KMS-11 (cell line): ENCODE results near the gene ARHGAP19.

Experiments used
- H2AFZ ChIP-seq: fragments of 200-600 bp; sonication (generic); 2 replicates; pipeline ENCODE4 v1.6.1; 2016; ENCODE audit warnings: antibody characterized with exemption, mixed run types, low read depth
- H3K27ac ChIP-seq: fragments of 200-600 bp; sonication (generic); 2 replicates; pipeline ENCODE4 v1.6.1; 2016; ENCODE audit warnings: mild to moderate bottlenecking, mixed run types
- H3K27me3 ChIP-seq: fragments of 200-600 bp; sonication (generic); 2 replicates; pipeline ENCODE4 v1.6.1; 2017; ENCODE audit warnings: mild to moderate bottlenecking, low read depth, mixed run types, moderate library complexity; ENCODE audit not compliant: insufficient read depth
- H3K36me3 ChIP-seq: fragments of 200-600 bp; sonication (generic); 2 replicates; pipeline ENCODE4 v1.6.1; 2017; ENCODE audit warnings: mild to moderate bottlenecking, mixed run types; ENCODE audit not compliant: insufficient read depth
- H3K4me1 ChIP-seq: fragments of 200-600 bp; sonication (generic); 2 replicates; pipeline ENCODE4 v1.6.1; 2016; ENCODE audit warnings: mild to moderate bottlenecking, low read depth, mixed run types; ENCODE audit not compliant: poor library complexity, severe bottlenecking
- H3K4me2 ChIP-seq: fragments of 200-600 bp; sonication (generic); 2 replicates; pipeline ENCODE4 v1.7.0; 2016; ENCODE audit warnings: mild to moderate bottlenecking, mixed run types
- H3K4me3 ChIP-seq: fragments of 200-600 bp; sonication (generic); IDR thresholded peaks from 2 replicates; pipeline ENCODE4 v1.6.1; 2017; ENCODE audit warnings: low read depth, low read length, mixed read lengths; ENCODE audit not compliant: insufficient read depth
- H3K79me2 ChIP-seq: fragments of 200-600 bp; sonication (generic); 2 replicates; pipeline ENCODE4 v1.6.1; 2016; ENCODE audit warnings: low read depth, mixed run types; ENCODE audit not compliant: insufficient read depth
- H3K9ac ChIP-seq: fragments of 200-600 bp; sonication (generic); 2 replicates; pipeline ENCODE4 v1.6.1; 2016; ENCODE audit warnings: mild to moderate bottlenecking, mixed run types
- H4K20me1 ChIP-seq: fragments of 200-600 bp; sonication (generic); 2 replicates; pipeline ENCODE4 v1.6.1; 2016; ENCODE audit warnings: mild to moderate bottlenecking, mixed run types; ENCODE audit not compliant: insufficient read depth
- TF ChIP-seq, protein P1 (sequence below): fragments of 200-600 bp; sonication (generic); conservative IDR thresholded peaks from 2 replicates; pipeline ENCODE4 v1.6.1; 2017; ENCODE audit warnings: low read depth, mild to moderate bottlenecking, antibody characterized with exemption, low read length, moderate library complexity, mixed read lengths

Gene ARHGAP19

GRCh38 chr10:97323501-97323900 is 31.1 kb upstream of the ARHGAP19 start:
- TF ChIP-seq, protein P1, sequence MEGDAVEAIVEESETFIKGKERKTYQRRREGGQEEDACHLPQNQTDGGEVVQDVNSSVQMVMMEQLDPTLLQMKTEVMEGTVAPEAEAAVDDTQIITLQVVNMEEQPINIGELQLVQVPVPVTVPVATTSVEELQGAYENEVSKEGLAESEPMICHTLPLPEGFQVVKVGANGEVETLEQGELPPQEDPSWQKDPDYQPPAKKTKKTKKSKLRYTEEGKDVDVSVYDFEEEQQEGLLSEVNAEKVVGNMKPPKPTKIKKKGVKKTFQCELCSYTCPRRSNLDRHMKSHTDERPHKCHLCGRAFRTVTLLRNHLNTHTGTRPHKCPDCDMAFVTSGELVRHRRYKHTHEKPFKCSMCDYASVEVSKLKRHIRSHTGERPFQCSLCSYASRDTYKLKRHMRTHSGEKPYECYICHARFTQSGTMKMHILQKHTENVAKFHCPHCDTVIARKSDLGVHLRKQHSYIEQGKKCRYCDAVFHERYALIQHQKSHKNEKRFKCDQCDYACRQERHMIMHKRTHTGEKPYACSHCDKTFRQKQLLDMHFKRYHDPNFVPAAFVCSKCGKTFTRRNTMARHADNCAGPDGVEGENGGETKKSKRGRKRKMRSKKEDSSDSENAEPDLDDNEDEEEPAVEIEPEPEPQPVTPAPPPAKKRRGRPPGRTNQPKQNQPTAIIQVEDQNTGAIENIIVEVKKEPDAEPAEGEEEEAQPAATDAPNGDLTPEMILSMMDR, result no peak
- H3K36me3 ChIP-seq, result no peaks in the 10 kb centered on the region
- H3K4me3 ChIP-seq, result no peak overlapping the region
- H4K20me1 ChIP-seq, result no peaks in the 10 kb centered on the region
- H3K4me2 ChIP-seq, result no peak overlapping the region
- H3K4me1 ChIP-seq, result peaks cover 32% of the 10 kb centered on the region
- no peak overlapping the region for H3K9ac ChIP-seq
- no peaks in the 10 kb centered on the region for H3K79me2 ChIP-seq
- H3K27ac ChIP-seq, result no peak overlapping the region
- no peak overlapping the region for H2AFZ ChIP-seq
- no peaks in the 10 kb centered on the region for H3K27me3 ChIP-seq

- peaks cover 15% of the 10 kb centered on the region for H3K4me1 ChIP-seq
- peak overlapping the region; percentile 99; the same call in 1 of the 2 replicates for H3K4me2 ChIP-seq
- TF ChIP-seq, protein P1, result no peak
- H4K20me1 ChIP-seq, result no peaks in the 10 kb centered on the region
- H3K9ac ChIP-seq, result no peak overlapping the region
- H2AFZ ChIP-seq, result no peak overlapping the region
- no peak overlapping the region for H3K27ac ChIP-seq
- H3K36me3 ChIP-seq, result no peaks in the 10 kb centered on the region
- no peaks in the 10 kb centered on the region for H3K27me3 ChIP-seq
- H3K4me3 ChIP-seq, result no peak overlapping the region
- no peaks in the 10 kb centered on the region for H3K79me2 ChIP-seq
These were observed 29.4 kb upstream of the ARHGAP19 start for GRCh38 chr10:97321804-97322190.

DNA sequence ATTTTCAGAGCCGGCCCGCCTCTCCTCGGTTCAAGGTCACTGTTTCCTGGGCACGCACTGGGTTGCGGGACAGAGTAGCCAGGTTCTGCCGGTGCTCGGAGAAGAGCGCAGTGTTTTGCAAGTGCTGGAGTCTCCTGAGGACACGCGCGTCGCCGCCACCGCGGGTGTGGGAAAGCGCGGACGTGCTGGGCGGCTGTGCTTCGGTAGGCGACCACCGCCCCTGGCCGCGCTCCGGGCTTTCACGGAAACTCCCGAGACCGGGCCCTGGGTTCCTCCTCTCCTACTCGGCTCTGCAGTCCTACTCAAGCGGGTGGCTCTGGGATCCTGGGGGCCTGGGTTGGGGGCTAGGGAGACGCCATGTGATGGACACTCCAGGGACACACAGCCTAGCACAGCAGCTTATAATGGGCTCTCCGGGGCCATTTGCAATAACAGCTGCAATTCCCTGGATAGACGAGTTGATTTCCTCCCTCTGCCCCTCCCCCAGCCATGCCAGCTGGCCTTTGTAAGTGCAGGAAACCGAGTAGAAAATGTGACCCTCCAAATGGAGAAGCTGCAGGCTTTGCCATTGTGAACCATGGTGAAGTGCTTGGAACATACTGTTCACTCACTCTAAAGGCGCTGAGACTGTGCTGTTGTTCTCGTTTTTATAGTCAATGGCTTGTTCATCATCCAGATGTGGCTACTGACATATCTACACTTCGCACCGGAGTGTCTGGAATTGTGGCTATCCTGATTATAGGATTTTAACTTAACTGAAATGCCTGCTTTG is 28.8 kb upstream of the ARHGAP19 start:
- Histone ChIP-seq H4K20me1 (no peaks in the 10 kb centered on the region), H3K4me1 (peaks cover 15% of the 10 kb centered on the region), H3K27ac (no peak overlapping the region; the same call in 1 of the 2 replicates), H3K79me2 (no peaks in the 10 kb centered on the region), H3K9ac (peak overlapping the region; percentile 58; the same call in 1 of the 2 replicates), H2AFZ (peak overlapping the region; percentile 74), H3K27me3 (no peaks in the 10 kb centered on the region), H3K4me2 (peak overlapping the region; percentile 99), H3K36me3 (no peaks in the 10 kb centered on the region), H3K4me3 (no peak overlapping the region)
- TF ChIP-seq, protein P1, result no peak

DNA sequence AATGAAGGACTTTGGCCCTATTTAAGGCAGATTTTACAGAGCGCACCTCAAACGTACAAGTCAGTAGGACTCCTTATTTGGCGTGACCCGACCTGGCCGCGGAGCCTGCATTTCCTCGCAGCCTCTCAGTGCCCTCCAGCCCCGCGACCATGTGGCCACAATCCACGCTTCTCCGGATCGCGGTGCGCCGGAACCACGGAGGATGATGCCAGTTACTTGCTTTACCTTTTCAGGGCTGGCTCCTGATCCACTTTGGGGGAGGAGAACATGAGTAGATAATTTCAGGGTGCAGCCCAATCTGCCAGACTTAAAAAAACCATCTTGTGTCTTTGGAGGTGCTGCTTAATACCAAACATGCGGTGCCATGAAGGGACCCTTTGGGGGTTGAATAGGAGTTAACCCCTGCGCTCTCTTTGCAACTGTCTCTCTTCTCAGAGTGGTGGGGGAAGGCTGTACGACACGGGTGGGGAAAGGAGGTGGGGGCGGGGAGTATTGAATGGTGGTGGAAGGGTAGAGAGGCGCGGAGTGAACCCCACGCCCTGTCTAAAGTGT is 28.1 kb upstream of the ARHGAP19 start:
- peak overlapping the region; percentile 99 for H3K4me2 ChIP-seq
- peak overlapping the region; percentile 58 for H3K9ac ChIP-seq
- H3K27me3 ChIP-seq, result no peaks in the 10 kb centered on the region
- peak overlapping the region; percentile 74 for H2AFZ ChIP-seq
- H4K20me1 ChIP-seq, result no peaks in the 10 kb centered on the region
- peak overlapping the region; percentile 58 for H3K27ac ChIP-seq
- peaks cover 15% of the 10 kb centered on the region for H3K4me1 ChIP-seq
- no peaks in the 10 kb centered on the region for H3K79me2 ChIP-seq
- no peak overlapping the region for H3K4me3 ChIP-seq
- TF ChIP-seq, protein P1, result no peak; the same call in 1 of the 2 replicates
- H3K36me3 ChIP-seq, result no peaks in the 10 kb centered on the region
